HUDEP-2 (cell line): Measurements from ENCODE around the gene CRYBG3.
A peak's percentile ranks its signal among the peaks of the same experiment; 100 is the strongest.

Experiments
- DNase-seq, 76 experiments: peaks; one replicate each; lab custom pipeline; 2025; ENCODE audit not compliant: unreplicated experiment in 76 of 76; lab: John Stamatoyannopoulos, UW

CRYBG3 gene

GRCh38 chr3:97939401-97939800 is 117.6 kb downstream of the CRYBG3 start:
- DNase-seq, result no peak

- DNase-seq, result peak in 8 of 76 experiments; percentile 1 to 13 (median 6)
Measured at GRCh38 chr3:97940034-97940433, 118.2 kb downstream of the CRYBG3 start.

- no peak for DNase-seq
Measured at GRCh38 chr3:97942801-97943546, 121.2 kb downstream of the CRYBG3 start.

- no peak for DNase-seq
Measured at GRCh38 chr3:97948351-97949109, 126.7 kb downstream of the CRYBG3 start.

GRCh38 chr3:97949110-97949485 is 127.3 kb downstream of the CRYBG3 start:
- DNase-seq, result no peak

- no peak for DNase-seq
Measured at GRCh38 chr3:97949743-97950142, 127.9 kb downstream of the CRYBG3 start.

GRCh38 chr3:97950360-97950759 is 128.5 kb downstream of the CRYBG3 start:
- no peak for DNase-seq

- no peak for DNase-seq
Measured at GRCh38 chr3:97952280-97952679, 130.5 kb downstream of the CRYBG3 start.

GRCh38 chr3:97952872-97953271 is 131.1 kb downstream of the CRYBG3 start:
- no peak for DNase-seq

GRCh38 chr3:97954228-97954827 is 132.5 kb downstream of the CRYBG3 start:
- no peak for DNase-seq

GRCh38 chr3:97956051-97956450 is 134.2 kb downstream of the CRYBG3 start:
- DNase-seq, result no peak

GRCh38 chr3:97957617-97958311 is 136.0 kb downstream of the CRYBG3 start:
- DNase-seq, result no peak

- no peak for DNase-seq
Measured at GRCh38 chr3:97958396-97958795, 136.6 kb downstream of the CRYBG3 start.

GRCh38 chr3:97958796-97959195 is 137.0 kb downstream of the CRYBG3 start:
- DNase-seq, result no peak

GRCh38 chr3:97959872-97960271 is 138.1 kb downstream of the CRYBG3 start:
- DNase-seq, result no peak

- no peak for DNase-seq
Measured at GRCh38 chr3:97960551-97960950, 138.7 kb downstream of the CRYBG3 start.

GRCh38 chr3:97960993-97961766 is 139.4 kb downstream of the CRYBG3 start:
- no peak for DNase-seq

- no peak for DNase-seq
Measured at GRCh38 chr3:97967966-97968365, 146.2 kb downstream of the CRYBG3 start.

GRCh38 chr3:97968376-97968775 is 146.6 kb downstream of the CRYBG3 start:
- no peak for DNase-seq

GRCh38 chr3:97969541-97969940 is 147.7 kb downstream of the CRYBG3 start:
- DNase-seq, result no peak
